Measurements from ENCODE around the gene ABCA4.

- TF ChIP-seq EZH2phosphoT487 (IDR thresholded peaks at IDR 0.05; ENCODE audit: insufficient read depth, low read depth) (no peak), EZH2 (IDR thresholded peaks at IDR 0.05; ENCODE audit: insufficient read depth, poor library complexity, severe bottlenecking) (no peak)
Observed at GRCh38 chr1:93980320-93981273, 140.4 kb downstream of the ABCA4 start.
